Uterus (tissue), 4 donors: ENCODE measurements around the gene SNRNP35. TPM values are rescaled to one million over a fixed set of nuclear protein-coding genes. Genes with fewer than 3 reads are reported as not detected.
"Not testable (repeated sequence)": the region's sequence is repeated elsewhere in the genome, so short reads cannot be mapped to it uniquely, and the experiment has no call there.

ENCODE experiments used
- DNase-seq, 2 donors: peaks; one replicate each; pipeline ENCODE4 v3.0.0-alpha.2; 2019 to 2020
- H3K27ac ChIP-seq, 2 donors: fragments of 200-600 bp; sonication (generic); 1 replicate in 1 of 2; 2 replicates in 1 of 2; pipeline ENCODE4 v1.5.1; 2016 to 2018
- H3K27me3 ChIP-seq, 2 donors: fragments of 200-600 bp; sonication (generic); one replicate each; pipeline ENCODE4 v1.5.1; 2018 to 2019; ENCODE audit warnings: control low read depth in 1 of 2
- H3K36me3 ChIP-seq, 2 donors: fragments of 200-600 bp; sonication (generic); one replicate each; pipeline ENCODE4 v1.5.1; 2019; ENCODE audit warnings: control low read depth in 1 of 2
- H3K4me1 ChIP-seq, 2 donors: fragments of 200-600 bp; sonication (generic); one replicate each; pipeline ENCODE4 v1.5.1; 2018 to 2019; ENCODE audit warnings: control low read depth in 1 of 2
- H3K4me3 ChIP-seq, 2 donors: fragments of 200-600 bp; sonication (generic); 1 replicate in 1 of 2; 2 replicates in 1 of 2; pipeline ENCODE4 v1.5.1; 2018 to 2019; ENCODE audit warnings: mild to moderate bottlenecking in 1 of 2
- H3K9me3 ChIP-seq, 2 donors: fragments of 200-600 bp; sonication (generic); one replicate each; pipeline ENCODE4 v1.5.1; 2019; ENCODE audit warnings: control low read depth in 1 of 2
- CTCF ChIP-seq, 4 experiments: fragments of 200-600 bp in 2 of 4; fragments of 450-650 bp in 2 of 4; sonication (generic) in 2 of 4; IDR thresholded peaks; one replicate each; pipeline ENCODE4 v1.5.1; 2016 to 2019; ENCODE audit warnings: antibody characterized with exemption in 4 of 4, mild to moderate bottlenecking in 2 of 4, moderate library complexity in 1 of 4
- POLR2A ChIP-seq, 2 donors: fragments of 450-650 bp; IDR thresholded peaks; one replicate each; pipeline ENCODE4 v1.6.1; 2016; ENCODE audit warnings: antibody characterized with exemption in 2 of 2, mild to moderate bottlenecking in 1 of 2, moderate library complexity in 1 of 2
- intact Hi-C: fragments of 100-400 bp; cut with DNase I; formaldehyde crosslinking; loops from one replicate; pipeline ENCODE4 v1.15.1; 2023; ENCODE audit warnings: low total_unique reads
- total RNA-seq, 4 donors: library from RNA; depleted of rRNA in 3 of 4; stranded (reverse); fragments of >200 nt in 3 of 4; gene quantifications; one replicate each; pipeline versions ENCODE4 v1.1.0 to v1.2.4, GENCODE V29; 2014 to 2023
- donor health status: DM: yes; HTN: yes; CAD: no.

SNRNP35 gene
- total RNA-seq, 4 donors from 2014 or later: 0.29 to 41.0 (median 24.3) TPM

- Histone ChIP-seq H3K9me3 (no peaks in the 10 kb centered on the region), H3K27ac (no peak overlapping the region), H3K36me3 (no peaks in the 10 kb centered on the region), H3K4me1 (no peaks in the 10 kb centered on the region), H3K27me3 (no peaks in the 10 kb centered on the region), H3K4me3 (no peak overlapping the region)
- intact Hi-C loops: no loop called here
- DNase-seq: no peak
- TF ChIP-seq CTCF (IDR thresholded peaks at IDR 0.05) (no peak), POLR2A (IDR thresholded peaks at IDR 0.05) (no peak)
Measured at GRCh38 chr12:123491481-123491880, 33.5 kb downstream of the SNRNP35 start.

GRCh38 chr12:123492339-123493039 is 34.5 kb downstream of the SNRNP35 start:
- H3K4me3 ChIP-seq, H3K9me3 ChIP-seq, H3K27me3 ChIP-seq, H3K27ac ChIP-seq, intact Hi-C loops, H3K4me1 ChIP-seq, DNase-seq, H3K36me3 ChIP-seq: not testable (repeated sequence)

GRCh38 chr12:123494124-123494851 is 36.3 kb downstream of the SNRNP35 start:
- DNase-seq: no peak
- TF ChIP-seq POLR2A (IDR thresholded peaks at IDR 0.05): no peak
- no peak for TF ChIP-seq CTCF (IDR thresholded peaks at IDR 0.05)
- H3K27ac ChIP-seq: no peak overlapping the region
- no peaks in the 10 kb centered on the region for H3K9me3 ChIP-seq
- no peaks in the 10 kb centered on the region for H3K36me3 ChIP-seq
- H3K4me3 ChIP-seq: no peak overlapping the region
- H3K27me3 ChIP-seq: no peaks in the 10 kb centered on the region
- intact Hi-C loops: no loop called here
- H3K4me1 ChIP-seq: no peaks in the 10 kb centered on the region

- TF ChIP-seq POLR2A (IDR thresholded peaks at IDR 0.05) (no peak), CTCF (IDR thresholded peaks at IDR 0.05) (no peak)
- intact Hi-C loops: no loop called here
Measured at GRCh38 chr12:123497065-123497464, 39.1 kb downstream of the SNRNP35 start.

GRCh38 chr12:123498126-123498825 is 40.3 kb downstream of the SNRNP35 start:
- no peak for TF ChIP-seq POLR2A (IDR thresholded peaks at IDR 0.05)
- no peak for TF ChIP-seq CTCF (IDR thresholded peaks at IDR 0.05)
- Histone ChIP-seq H3K4me1 (no peaks in the 10 kb centered on the region), H3K9me3 (no peaks in the 10 kb centered on the region), H3K27me3 (no peaks in the 10 kb centered on the region), H3K36me3 (no peaks in the 10 kb centered on the region), H3K4me3 (no peak overlapping the region), H3K27ac (no peak overlapping the region)
- intact Hi-C loops: no loop called here
- DNase-seq: no peak

More at GRCh38 chr12:123497065-123497464, 39.1 kb downstream of the SNRNP35 start:
- H3K4me1 ChIP-seq: no peaks in the 10 kb centered on the region
- no peaks in the 10 kb centered on the region for H3K9me3 ChIP-seq
- no peak overlapping the region for H3K27ac ChIP-seq
- no peaks in the 10 kb centered on the region for H3K27me3 ChIP-seq
- H3K4me3 ChIP-seq: no peak overlapping the region
- no peak for DNase-seq
- H3K36me3 ChIP-seq: no peaks in the 10 kb centered on the region
